T47D (cell line): ENCODE results near the gene BMP8A.
"Not testable (repeated sequence)": the region's sequence is repeated elsewhere in the genome, so short reads cannot be mapped to it uniquely, and the experiment has no call there.

Experiments used
- DNase-seq, 2 experiments: peaks; one replicate each; pipeline versions ENCODE4 v3.0.0 to v3.0.0-alpha.2; 2011 to 2012; ENCODE audit warnings: low read depth in 1 of 2, low spot score in 1 of 2
- JUND ChIP-seq: IDR thresholded peaks from 2 replicates; pipeline ENCODE4 v1.6.1; 2012; ENCODE audit warnings: low read depth
- in situ Hi-C: cut with HindIII; loops from 2 replicates; pipeline ENCODE4 v1.10.0; 2016; ENCODE audit warnings: low sequenced_read_pairs, low pct_unique_long_range_greater_than_20kb

BMP8A gene

DNA sequence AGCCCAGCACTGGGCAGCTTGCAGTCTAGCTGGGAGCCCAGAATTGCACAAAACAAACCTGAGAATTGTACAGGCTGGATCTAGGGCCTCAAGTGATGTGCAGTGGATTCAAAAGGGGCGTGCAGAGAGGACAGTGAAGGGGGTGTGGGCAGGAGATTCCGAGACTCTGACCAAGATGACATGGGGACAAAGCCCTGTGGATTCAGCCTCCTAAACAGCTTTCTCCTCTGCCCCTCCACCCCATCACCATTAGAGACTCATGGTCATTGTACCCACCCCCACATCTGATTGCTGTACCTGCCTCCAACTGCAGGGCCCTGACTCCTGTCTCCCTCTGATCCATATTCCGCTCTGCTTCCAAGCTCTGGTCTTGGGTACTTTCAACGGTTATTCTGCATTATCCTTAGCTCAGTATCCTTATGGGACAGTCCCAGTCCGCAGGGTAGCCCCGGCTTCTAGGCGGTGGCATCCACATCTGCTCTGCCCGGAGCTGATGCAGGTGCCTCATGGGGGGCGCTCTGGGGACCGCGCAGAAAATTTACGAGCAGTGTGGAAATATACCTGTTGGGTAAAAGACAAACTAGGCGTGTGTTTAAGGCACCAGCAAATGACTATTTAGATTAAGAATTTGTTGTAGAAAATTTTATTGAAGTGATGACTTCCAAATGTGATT lies 1.7 kb upstream of the BMP8A start:
- in situ Hi-C loops: no loop called here
- DNase-seq: no peak
- TF ChIP-seq JUND: no peak

DNA sequence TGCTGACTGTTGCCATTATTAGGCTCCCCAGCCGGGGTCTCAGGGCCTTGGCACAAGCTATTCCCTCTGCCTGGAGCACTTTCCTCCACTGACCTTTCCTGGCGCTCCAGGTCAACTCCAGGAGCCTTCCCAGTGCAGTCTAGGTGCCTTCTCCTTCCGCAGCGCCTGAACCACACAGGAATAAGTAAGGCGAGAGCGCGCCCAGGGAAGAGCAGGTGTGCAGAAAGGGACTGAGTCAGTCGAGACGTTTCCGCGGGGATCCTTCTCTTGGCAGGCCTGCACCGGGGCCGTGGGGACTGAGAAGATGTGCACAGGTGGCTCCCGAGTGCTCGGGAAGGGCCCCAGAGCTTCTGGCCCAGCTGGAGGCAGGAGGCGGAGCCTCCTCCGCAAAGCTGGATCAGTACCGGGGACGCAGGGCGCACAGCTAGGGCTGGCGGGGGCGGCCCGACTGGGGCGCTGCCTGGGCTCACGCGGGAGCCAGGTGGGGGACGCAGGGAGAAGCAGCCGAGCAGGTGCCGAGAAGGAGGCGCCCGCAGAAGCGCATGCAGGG lies 765 bp upstream of the BMP8A start:
- DNase-seq: no peak
- in situ Hi-C loops: no loop called here
- no peak for TF ChIP-seq JUND

DNA sequence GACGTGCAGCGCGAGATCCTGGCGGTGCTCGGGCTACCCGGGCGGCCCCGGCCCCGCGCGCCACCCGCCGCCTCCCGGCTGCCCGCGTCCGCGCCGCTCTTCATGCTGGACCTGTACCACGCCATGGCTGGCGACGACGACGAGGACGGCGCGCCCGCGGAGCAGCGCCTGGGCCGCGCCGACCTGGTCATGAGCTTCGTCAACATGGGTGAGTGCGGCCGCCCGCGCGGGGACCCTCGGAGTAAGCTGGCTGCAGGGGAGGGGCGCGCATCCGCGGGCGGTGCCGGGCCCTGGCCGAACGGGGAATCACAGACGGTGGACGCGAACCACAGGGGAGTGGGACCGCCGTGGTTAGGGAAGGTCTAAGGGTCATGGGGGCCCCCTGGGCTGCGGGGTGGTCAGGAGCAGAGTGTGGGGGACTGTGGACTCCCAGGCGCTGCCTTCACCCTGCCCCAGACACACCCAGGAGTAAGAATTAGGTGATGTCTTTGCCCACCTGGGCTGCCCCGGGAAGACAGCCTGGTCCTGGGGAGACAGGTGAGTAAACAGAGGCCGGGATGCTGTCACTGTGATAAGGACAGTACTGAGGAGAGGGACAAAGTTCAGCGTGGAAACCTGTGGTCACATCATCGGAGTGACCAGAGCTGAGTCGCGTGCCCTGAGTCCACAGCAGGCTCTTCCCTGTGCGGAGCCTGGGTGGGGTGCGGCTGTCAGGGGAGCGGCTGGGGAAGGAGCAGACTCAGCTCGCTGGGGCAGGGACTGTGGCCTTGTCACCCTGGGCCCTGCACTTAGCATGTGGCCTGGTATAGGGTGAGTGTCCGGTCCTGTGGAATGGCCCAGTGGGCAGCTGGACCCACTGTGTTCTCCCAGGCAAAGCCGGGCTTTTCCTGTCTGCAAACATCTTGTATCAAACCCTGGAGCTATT lies 944 bp downstream of the BMP8A start:
- DNase-seq, in situ Hi-C loops: not testable (repeated sequence)

DNA sequence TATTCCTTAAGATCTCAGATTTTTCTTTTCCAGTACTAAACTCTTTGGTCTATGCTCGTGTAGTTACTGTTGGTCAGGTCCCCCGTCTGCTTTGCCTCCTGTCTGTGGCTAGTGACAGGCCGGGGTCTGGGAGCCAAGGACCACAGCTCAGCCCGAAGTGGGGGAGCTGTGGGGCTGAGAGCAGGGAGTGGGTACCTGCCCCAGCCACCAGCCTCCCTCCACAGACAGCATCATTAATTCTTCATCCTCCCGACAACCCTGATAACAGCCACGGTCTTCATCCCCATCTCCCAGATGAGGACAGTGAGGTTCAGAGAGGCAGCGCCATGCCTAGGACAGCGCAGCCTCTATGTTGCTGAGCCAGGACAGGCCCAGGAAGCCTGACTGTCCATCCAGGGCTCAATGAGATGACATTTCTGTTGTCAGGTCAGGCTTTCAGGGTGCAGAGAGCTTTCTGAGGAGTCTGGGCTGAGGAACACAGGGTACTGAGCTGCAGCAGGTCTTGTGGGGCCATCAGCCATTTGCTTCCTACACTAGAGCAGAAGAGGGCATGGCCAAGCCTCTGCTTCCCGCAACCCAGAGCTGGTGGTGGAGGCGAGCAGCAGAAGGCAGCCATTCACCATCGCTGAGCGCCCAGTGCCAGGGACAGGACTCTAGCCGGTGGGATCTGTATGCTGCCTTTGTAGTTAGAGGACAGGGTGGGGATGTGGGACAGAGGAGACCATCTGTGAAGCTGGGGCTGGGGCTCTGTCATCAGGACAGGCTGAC lies 1.8 kb downstream of the BMP8A start:
- in situ Hi-C loops, DNase-seq: not testable (repeated sequence)

DNA sequence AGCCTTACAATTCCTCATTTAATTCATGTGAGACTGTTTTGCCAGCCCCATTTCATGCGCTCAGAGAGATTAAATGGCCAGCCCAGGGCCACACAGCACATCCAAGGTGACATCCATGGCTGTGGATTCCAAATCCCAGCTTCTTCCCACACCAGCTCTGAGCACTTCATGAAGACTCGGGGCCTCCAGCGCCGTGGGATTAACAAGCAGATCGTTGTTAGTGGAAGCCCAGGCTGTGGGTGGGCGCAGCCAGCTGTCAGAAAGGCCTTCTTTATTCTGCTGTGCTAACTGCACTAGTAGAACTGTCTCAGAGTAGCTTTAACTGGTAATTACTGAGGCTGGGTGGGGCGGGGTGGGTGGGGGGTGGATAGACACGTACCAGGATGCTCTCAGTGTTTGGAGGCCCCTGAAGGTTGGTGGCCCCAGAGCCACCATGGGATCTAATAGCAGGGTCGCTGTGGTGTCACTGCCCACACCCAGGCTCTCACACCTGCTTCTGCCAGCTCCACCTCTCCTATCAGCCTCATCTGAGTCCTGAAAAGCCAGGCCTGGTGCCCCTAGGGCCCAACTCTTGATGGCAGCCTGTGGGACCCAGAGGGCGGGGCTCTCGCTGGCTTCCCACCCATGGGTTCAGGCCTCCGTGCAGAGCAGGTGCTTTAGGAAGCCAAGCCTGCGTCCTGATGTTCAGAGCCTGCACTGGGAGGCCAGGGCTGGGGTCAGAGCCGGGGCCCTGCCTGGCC lies 3.4 kb downstream of the BMP8A start:
- no peak for TF ChIP-seq JUND
- no peak for DNase-seq
- in situ Hi-C loops: no loop called here

DNA sequence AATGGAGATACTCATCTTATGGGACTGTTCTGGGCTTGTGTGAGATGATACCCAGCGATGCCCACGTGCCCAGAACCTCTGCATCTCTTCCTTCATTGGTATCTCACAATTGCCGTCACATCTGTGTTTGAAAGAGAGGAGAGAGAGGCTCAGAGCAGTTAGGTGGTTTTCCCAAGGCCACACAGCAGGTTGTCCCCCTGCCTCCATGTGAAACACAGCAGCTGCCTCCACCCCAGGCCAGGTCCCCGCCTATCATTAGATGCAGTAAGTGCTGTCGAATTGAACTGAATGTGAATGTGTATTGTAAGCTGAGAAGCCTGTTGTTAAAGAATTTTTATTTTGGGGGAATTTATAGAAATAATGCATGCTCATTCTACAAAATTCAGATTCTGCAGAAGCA lies 5.1 kb downstream of the BMP8A start:
- DNase-seq, in situ Hi-C loops: not testable (repeated sequence)

DNA sequence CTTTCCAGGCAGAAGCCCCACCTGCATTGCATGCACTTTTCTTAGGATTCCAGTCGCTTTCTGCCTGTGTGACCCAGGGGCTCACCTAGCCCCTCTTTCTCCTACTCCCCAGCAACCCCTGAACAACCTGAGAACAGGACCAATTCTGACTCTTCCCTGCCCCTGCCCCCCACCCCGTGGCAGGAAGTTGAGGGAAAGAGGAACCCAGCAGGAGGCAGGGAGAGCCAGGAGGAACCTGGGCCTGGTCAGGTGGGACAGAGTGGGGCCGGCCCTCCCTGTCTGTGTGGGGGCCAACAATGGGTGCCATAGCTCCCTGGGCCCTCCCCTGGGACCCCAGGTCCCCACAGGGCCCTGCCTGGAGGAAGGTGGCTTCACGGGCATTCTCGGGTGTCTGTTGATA lies 6.1 kb downstream of the BMP8A start:
- TF ChIP-seq JUND: no peak
- DNase-seq: no peak
- in situ Hi-C loops: no loop called here

DNA sequence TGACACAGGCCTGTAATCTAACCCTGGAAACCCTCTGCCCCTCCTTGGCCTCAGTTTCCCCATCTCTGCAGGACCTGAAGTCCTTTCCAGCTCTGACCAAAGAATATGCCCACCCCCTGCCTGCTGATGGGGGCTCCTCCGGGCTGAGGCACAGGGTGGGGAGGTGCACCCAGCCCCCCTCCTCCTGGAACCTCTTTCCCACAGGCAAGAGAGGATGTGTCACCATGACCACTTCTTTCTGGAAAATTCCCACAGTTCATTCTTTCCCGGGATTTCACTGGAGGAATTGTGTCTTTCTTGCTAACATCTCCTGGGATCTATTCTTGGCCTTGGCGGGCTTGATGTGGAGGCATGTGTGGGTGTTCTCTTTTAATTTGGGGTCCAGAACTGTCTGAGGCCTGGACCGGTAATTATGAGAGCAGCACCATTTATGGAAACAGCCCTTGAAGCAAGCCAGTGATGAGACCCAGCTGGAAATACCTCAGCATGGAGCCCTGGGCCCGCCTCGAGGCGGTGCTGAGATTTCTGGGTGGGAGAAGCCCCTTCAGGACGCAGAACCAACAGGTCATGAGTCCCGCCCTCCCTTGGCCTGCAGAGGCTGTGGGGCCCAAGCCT lies 6.8 kb downstream of the BMP8A start:
- DNase-seq, in situ Hi-C loops: not testable (repeated sequence)

DNA sequence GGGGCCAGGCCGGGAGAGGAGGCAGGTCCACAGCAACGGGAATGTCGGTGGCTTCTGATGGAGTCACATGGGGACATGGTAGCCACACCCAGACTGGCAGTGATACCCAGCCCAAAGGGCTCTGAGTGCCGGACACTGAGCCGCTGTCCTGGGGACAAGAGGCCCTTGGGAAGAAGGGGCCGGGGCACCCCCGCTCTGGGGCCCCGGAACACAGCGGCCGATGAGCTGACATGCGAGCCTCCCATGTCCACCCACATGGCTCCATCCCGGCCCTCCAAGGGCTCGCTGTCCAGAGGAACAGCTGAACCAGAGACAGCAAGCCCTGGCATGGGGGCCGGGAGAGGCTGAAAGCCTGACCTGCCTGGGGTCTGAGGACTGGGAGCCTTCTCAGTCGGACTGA lies 7.4 kb downstream of the BMP8A start:
- in situ Hi-C loops: not testable (repeated sequence)

DNA sequence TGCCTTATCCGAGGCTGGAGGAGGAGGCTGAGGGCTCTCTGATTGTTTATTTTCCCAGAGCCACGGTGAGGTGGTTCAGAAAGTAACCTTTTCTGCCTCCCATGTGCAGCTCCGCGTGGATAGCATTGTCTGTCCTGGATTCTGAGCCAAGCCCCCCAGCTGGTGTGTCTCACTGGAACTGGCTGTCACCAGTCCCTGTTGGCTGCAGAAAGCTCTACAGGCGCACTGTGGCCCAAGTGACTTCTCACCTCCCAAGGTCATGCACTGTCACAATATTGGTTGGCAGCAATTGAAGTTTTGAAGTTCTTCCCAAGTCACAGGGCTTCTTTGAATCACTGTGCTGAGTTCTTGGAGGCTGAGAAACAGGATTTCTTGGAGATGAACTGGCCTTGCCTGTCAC lies 8.2 kb downstream of the BMP8A start:
- TF ChIP-seq JUND: no peak
- no peak for DNase-seq
- in situ Hi-C loops: no loop called here

More for the DNA sequence above, 7.4 kb downstream of the BMP8A start:
- DNase-seq: not testable (repeated sequence)

DNA sequence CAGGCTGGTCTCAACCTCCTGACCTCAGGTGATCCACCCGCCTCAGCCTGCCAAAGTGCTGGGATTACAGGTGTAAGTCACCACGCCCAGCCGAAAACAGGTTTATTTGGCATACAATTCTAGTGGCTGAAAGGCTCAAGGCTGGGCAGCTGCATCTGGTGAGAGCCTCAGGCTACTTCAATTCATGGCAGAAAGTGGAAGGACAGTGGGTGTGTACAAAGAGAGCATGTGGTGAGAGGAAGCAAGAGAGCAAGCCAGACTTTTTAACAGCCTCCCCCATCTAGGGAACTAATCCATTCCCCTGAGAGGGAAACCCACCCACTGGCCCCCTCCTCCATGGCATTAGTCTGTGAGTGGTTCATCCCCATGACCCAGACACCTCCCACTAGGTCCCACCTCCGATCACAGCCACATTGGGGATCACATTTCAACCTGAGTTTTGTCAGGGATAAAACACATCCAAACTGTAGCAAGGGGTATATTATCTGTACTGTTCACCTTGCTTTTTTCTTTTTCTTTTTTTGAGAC lies 9.5 kb downstream of the BMP8A start:
- in situ Hi-C loops: no loop called here
- peak in 1 of 2 experiments; percentile 72 for DNase-seq
- TF ChIP-seq JUND: no peak
